ENCODE results near the gene C19orf33. TPM values are rescaled to one million over a fixed set of nuclear protein-coding genes. Genes with fewer than 3 reads are reported as not detected.

C19orf33 gene
- total RNA-seq, 1 experiment from 2014 or later = 220 TPM

- no peak for DNase-seq (ENCODE audit: low spot score)
Measured at GRCh38 chr19:38308926-38309614, 5.0 kb downstream of the C19orf33 start.

GRCh38 chr19:38309615-38310278 lies 5.7 kb downstream of the C19orf33 start:
- no peak for DNase-seq (ENCODE audit: low spot score)

GRCh38 chr19:38310279-38310670 lies 6.2 kb downstream of the C19orf33 start:
- DNase-seq (ENCODE audit: low spot score) = no peak

- DNase-seq (ENCODE audit: low spot score) = no peak
Measured at GRCh38 chr19:38310986-38311385, 6.9 kb downstream of the C19orf33 start.

- peak; percentile 97 for DNase-seq (ENCODE audit: low spot score)
Measured at GRCh38 chr19:38315657-38316476, 11.8 kb downstream of the C19orf33 start, which contains the start of gene YIF1B. YIF1B (minus strand) TSS chr19:38315947; CDS start chr19:38315917, 30 bp downstream.

DNA sequence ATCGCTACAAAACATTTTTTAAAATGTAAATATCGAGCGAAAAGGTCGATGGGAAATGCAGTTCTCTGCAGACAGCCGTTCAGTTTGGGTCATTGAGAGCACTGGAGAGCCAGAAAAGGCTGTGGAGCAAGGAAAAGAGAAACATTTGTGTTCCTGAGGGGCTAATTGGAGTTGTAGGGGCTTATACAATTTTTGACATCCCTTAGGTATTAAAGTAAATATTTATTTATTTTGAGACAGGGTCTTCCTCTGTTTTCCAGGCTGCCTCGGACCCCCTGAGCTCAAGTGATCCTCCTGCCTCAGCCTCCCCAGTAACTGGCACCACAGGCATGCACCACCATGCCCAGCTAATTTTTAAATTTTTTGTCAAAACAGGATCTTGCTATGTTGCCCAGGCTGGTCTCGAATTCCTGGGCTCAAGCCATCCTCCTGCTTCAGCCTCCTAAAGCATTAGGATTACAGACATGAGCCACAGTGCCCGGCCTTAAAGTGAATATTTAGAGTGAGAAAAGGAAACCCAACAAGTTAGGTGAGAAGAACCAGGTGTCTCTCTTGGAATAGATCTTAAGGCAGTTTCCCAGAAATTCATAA lies 12.5 kb downstream of the C19orf33 start:
- no peak for DNase-seq (ENCODE audit: low spot score)

GRCh38 chr19:38317104-38317612 lies 13.1 kb downstream of the C19orf33 start:
- DNase-seq (ENCODE audit: low spot score) = no peak

- no peak for DNase-seq (ENCODE audit: low spot score)
Measured at GRCh38 chr19:38318660-38319059, 14.6 kb downstream of the C19orf33 start.

- no peak for DNase-seq (ENCODE audit: low spot score)
Measured at GRCh38 chr19:38319421-38320258, 15.6 kb downstream of the C19orf33 start, which contains the start of gene KCNK6. KCNK6 (plus strand) TSS chr19:38319845; CDS start chr19:38319951, 106 bp downstream.

DNA sequence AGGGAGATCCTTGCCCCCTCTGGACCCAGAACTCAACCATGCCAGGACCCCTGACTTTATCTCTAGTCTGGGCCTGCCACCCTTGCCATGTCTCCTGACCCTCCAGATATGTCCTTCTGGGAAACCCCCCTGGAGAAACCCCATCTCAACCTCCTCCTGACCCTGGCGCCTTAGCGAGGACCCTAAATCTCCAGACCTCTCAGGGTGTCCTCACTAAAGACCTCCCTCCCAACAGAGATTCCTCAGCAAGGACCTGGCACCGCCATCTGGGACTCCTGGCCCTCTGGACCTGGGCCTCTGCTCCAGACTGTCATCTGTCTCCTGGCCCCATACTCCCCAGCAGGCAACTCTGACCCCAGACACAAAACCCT lies 16.9 kb downstream of the C19orf33 start:
- DNase-seq (ENCODE audit: low spot score) = no peak

GRCh38 chr19:38321646-38322196 lies 17.7 kb downstream of the C19orf33 start:
- no peak for DNase-seq (ENCODE audit: low spot score)

GRCh38 chr19:38323291-38323690 lies 19.2 kb downstream of the C19orf33 start:
- DNase-seq (ENCODE audit: low spot score) = no peak

GRCh38 chr19:38324431-38324830 lies 20.4 kb downstream of the C19orf33 start:
- no peak for DNase-seq (ENCODE audit: low spot score)

- no peak for DNase-seq (ENCODE audit: low spot score)
Measured at GRCh38 chr19:38326591-38326990, 22.5 kb downstream of the C19orf33 start.

- DNase-seq (ENCODE audit: low spot score) = no peak
Measured at GRCh38 chr19:38329651-38330050, 25.6 kb downstream of the C19orf33 start.

- DNase-seq (ENCODE audit: low spot score) = no peak
Measured at GRCh38 chr19:38331728-38332127, 27.7 kb downstream of the C19orf33 start.

- DNase-seq (ENCODE audit: low spot score) = no peak
Measured at GRCh38 chr19:38333245-38333644, 29.2 kb downstream of the C19orf33 start.

DNA sequence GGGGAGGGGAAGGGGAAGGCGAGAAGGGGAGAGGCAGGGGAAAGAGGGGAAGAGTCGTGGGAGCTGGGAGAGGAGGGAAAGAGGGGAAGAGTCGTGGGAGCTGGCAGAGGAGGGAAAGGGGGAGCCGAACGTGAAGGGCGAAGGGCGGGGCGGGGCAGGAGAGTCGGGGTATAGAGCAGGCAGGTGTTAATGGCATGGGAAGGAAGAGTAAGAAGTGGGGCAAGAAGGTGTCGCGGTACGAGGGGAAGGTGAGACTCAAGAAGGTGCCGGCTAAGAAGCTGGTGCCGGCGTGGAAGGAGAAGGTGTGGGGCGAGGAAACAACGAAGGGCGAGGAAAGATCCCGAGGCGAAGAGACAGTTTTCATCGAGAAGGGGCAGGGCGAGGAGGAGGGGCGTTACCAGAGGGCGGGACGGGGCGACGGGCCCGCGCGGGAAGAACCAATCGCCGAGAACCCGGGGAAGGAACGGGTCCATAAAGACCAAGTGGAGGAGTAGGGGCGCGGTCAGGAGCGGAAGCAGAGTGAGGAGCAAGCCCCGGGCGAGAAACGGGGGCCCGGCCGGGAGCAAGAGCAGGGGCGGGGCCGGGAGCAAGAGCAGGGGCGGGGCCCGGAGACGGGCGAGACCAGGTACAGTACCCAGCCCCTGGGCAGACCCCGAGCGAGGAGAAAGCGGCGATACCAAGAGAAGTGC lies 32.0 kb downstream of the C19orf33 start:
- peak; percentile 96 for DNase-seq (ENCODE audit: low spot score)

GRCh38 chr19:38336638-38337359 lies 32.7 kb downstream of the C19orf33 start:
- DNase-seq (ENCODE audit: low spot score) = peak; percentile 92

GRCh38 chr19:38337360-38337653 lies 33.3 kb downstream of the C19orf33 start:
- no peak for DNase-seq (ENCODE audit: low spot score)
